ENCODE results near the gene H2AZ2. TPM values are rescaled to one million over a fixed set of nuclear protein-coding genes. Genes with fewer than 3 reads are reported as not detected.

Gene H2AZ2
- total RNA-seq, 4 donors from 2014 or later = 65.2 to 124 (median 99.8) TPM

- peaks cover 0 to 8% (median 0%) of the 10 kb centered on the region in 3 donors for H3K9me3 ChIP-seq
- DNase-seq = no peak
- no peaks in the 10 kb centered on the region for H3K36me3 ChIP-seq
- no peaks in the 10 kb centered on the region for H3K27me3 ChIP-seq
- intact Hi-C loops (cut with DNase I) = no loop called here
- no peaks in the 10 kb centered on the region for H3K4me1 ChIP-seq
- 75 to 88% methylated on average over 1 of the region's 1 CpG for WGBS, 2 donors
- H3K4me3 ChIP-seq = no peak overlapping the region
- no peak overlapping the region for H3K27ac ChIP-seq
- TF ChIP-seq CTCF (IDR thresholded peaks at IDR 0.05) = no peak
- no peak for TF ChIP-seq POLR2A (IDR thresholded peaks at IDR 0.05)
Observed at GRCh38 chr7:44784364-44784763, 63.5 kb downstream of the H2AZ2 start.

- no peaks in the 10 kb centered on the region for H3K4me1 ChIP-seq
- TF ChIP-seq POLR2A (IDR thresholded peaks at IDR 0.05) = no peak
- no peak for TF ChIP-seq CTCF (IDR thresholded peaks at IDR 0.05)
- no peak overlapping the region for H3K4me3 ChIP-seq
- peaks cover 0 to 8% (median 0%) of the 10 kb centered on the region in 3 donors for H3K9me3 ChIP-seq
- DNase-seq = no peak
- H3K36me3 ChIP-seq = no peaks in the 10 kb centered on the region
- no peak overlapping the region for H3K27ac ChIP-seq
- no peaks in the 10 kb centered on the region for H3K27me3 ChIP-seq
- intact Hi-C loops (cut with DNase I) = no loop called here
Observed at GRCh38 chr7:44783407-44783806, 64.5 kb downstream of the H2AZ2 start.

- no peaks in the 10 kb centered on the region for H3K27me3 ChIP-seq
- peaks cover 0 to 8% (median 0%) of the 10 kb centered on the region in 3 donors for H3K9me3 ChIP-seq
- no peak overlapping the region for H3K4me3 ChIP-seq
- WGBS, 2 donors = 100% methylated on average over 1 of the region's 1 CpG; no CpG with 5 or more reads in 1 of the 2 donors
- no peaks in the 10 kb centered on the region for H3K36me3 ChIP-seq
- intact Hi-C loops (cut with DNase I) = no loop called here
- TF ChIP-seq CTCF (IDR thresholded peaks at IDR 0.05) (no peak), POLR2A (IDR thresholded peaks at IDR 0.05) (no peak)
- no peak overlapping the region for H3K27ac ChIP-seq
- H3K4me1 ChIP-seq = no peaks in the 10 kb centered on the region
- DNase-seq = no peak
Observed at GRCh38 chr7:44782460-44782859, 65.4 kb downstream of the H2AZ2 start.

Other genes with a start within 250 kb of the H2AZ2 start
- gene OGDH, start 241.5 kb downstream of the H2AZ2 start, total RNA-seq = 100 to 1,000 TPM in 1 of 4 donors, 10 to 100 TPM in 3; 68.9 to 102 (median 89.5) TPM
- 10 to 100 TPM in 3 of 4 donors, 1 to 10 TPM in 1; 6.9 to 25.4 (median 18.3) TPM for gene ZMIZ2, start 99.2 kb downstream of the H2AZ2 start, total RNA-seq
- 1,000 to 10,000 TPM; 1,726 to 3,682 (median 2,875) TPM for gene PPIA, start 51.4 kb downstream of the H2AZ2 start, total RNA-seq
- 10 to 100 TPM; 16.4 to 27.7 (median 21.5) TPM for gene PURB, start 37.4 kb upstream of the H2AZ2 start, total RNA-seq
- 1 to 10 TPM; 1.3 to 5.0 (median 2.6) TPM for gene MYO1G, start 130.9 kb upstream of the H2AZ2 start, total RNA-seq
- 10 to 100 TPM; 20.0 to 36.3 (median 24.9) TPM for gene CCM2, start 152.1 kb upstream of the H2AZ2 start, total RNA-seq
- 1 to 10 TPM in 1 of 4 donors, under 1 TPM in 2, not detected in 1; 0.04 to 1.9 (median 0.62) TPM for gene NACAD, start 240.9 kb upstream of the H2AZ2 start, total RNA-seq